Adipocyte (in vitro differentiated cells): ENCODE measurements around the gene NPTXR.

ENCODE experiments used
- DNase-seq: peaks from one replicate; pipeline ENCODE4 v3.0.0-alpha.2; 2015; ENCODE audit warnings: low read depth
- H3K27me3 ChIP-seq: replicated peaks from 2 replicates; pipeline ENCODE4 v1.7.0; 2013; ENCODE audit warnings: mild to moderate bottlenecking, low read length, moderate library complexity; ENCODE audit not compliant: control insufficient read depth, insufficient read depth
- H3K36me3 ChIP-seq: 2 replicates; pipeline ENCODE4 v1.7.0; 2013; ENCODE audit warnings: low read length, mild to moderate bottlenecking, moderate library complexity; ENCODE audit not compliant: control insufficient read depth, insufficient read depth, severe bottlenecking
- H3K4me1 ChIP-seq: 2 replicates; pipeline ENCODE4 v1.7.0; 2013; ENCODE audit warnings: mild to moderate bottlenecking, low read length, moderate library complexity; ENCODE audit not compliant: control insufficient read depth, insufficient read depth
- H3K4me3 ChIP-seq: 2 replicates; pipeline ENCODE4 v1.7.0; 2013; ENCODE audit warnings: mild to moderate bottlenecking, low read length, moderate library complexity
- H3K9ac ChIP-seq: 2 replicates; pipeline ENCODE4 v1.7.0; 2013; ENCODE audit warnings: mild to moderate bottlenecking, low read length, moderate library complexity
- H3K9me3 ChIP-seq: 2 replicates; pipeline ENCODE4 v1.7.0; 2013; ENCODE audit warnings: mild to moderate bottlenecking, low read length, moderate library complexity; ENCODE audit not compliant: control insufficient read depth

The NPTXR gene

GRCh38 chr22:38835888-38836301, 7.9 kb downstream of the NPTXR start:
- Histone ChIP-seq H3K36me3 (no peaks in the 10 kb centered on the region), H3K27me3 (no peaks in the 10 kb centered on the region), H3K4me1 (peaks cover 22% of the 10 kb centered on the region), H3K9ac (no peak overlapping the region), H3K4me3 (no peak overlapping the region), H3K9me3 (no peaks in the 10 kb centered on the region)
- peak; percentile 85 for DNase-seq

GRCh38 chr22:38834991-38835390, 8.8 kb downstream of the NPTXR start:
- no peaks in the 10 kb centered on the region for H3K27me3 ChIP-seq
- H3K36me3 ChIP-seq = no peaks in the 10 kb centered on the region
- H3K4me3 ChIP-seq = no peak overlapping the region
- no peak for DNase-seq
- H3K9me3 ChIP-seq = no peaks in the 10 kb centered on the region
- H3K9ac ChIP-seq = no peak overlapping the region
- peaks cover 23% of the 10 kb centered on the region for H3K4me1 ChIP-seq

- Histone ChIP-seq H3K4me1 (peaks cover 20% of the 10 kb centered on the region), H3K27me3 (no peaks in the 10 kb centered on the region), H3K9ac (no peak overlapping the region), H3K9me3 (no peaks in the 10 kb centered on the region), H3K36me3 (no peaks in the 10 kb centered on the region), H3K4me3 (no peak overlapping the region)
- no peak for DNase-seq
Observed at GRCh38 chr22:38834215-38834953, 9.4 kb downstream of the NPTXR start.

GRCh38 chr22:38833061-38833460, 10.8 kb downstream of the NPTXR start:
- no peak for DNase-seq
- Histone ChIP-seq H3K4me1 (peaks cover 15% of the 10 kb centered on the region), H3K9me3 (no peaks in the 10 kb centered on the region), H3K27me3 (no peaks in the 10 kb centered on the region), H3K36me3 (no peaks in the 10 kb centered on the region), H3K9ac (no peak overlapping the region), H3K4me3 (no peak overlapping the region)

GRCh38 chr22:38832005-38832978, 11.5 kb downstream of the NPTXR start:
- no peak for DNase-seq
- H3K27me3 ChIP-seq = no peaks in the 10 kb centered on the region
- H3K4me3 ChIP-seq = no peak overlapping the region
- peaks cover 15% of the 10 kb centered on the region for H3K4me1 ChIP-seq
- H3K9me3 ChIP-seq = no peaks in the 10 kb centered on the region
- no peak overlapping the region for H3K9ac ChIP-seq
- H3K36me3 ChIP-seq = no peaks in the 10 kb centered on the region

GRCh38 chr22:38831166-38831945, 12.5 kb downstream of the NPTXR start:
- Histone ChIP-seq H3K27me3 (no peaks in the 10 kb centered on the region), H3K9me3 (no peaks in the 10 kb centered on the region), H3K4me1 (peaks cover 15% of the 10 kb centered on the region), H3K9ac (no peak overlapping the region), H3K36me3 (no peaks in the 10 kb centered on the region), H3K4me3 (no peak overlapping the region)
- DNase-seq = peak; percentile 48

- Histone ChIP-seq H3K9ac (no peak overlapping the region), H3K9me3 (no peaks in the 10 kb centered on the region), H3K4me1 (peaks cover 15% of the 10 kb centered on the region), H3K4me3 (no peak overlapping the region), H3K36me3 (no peaks in the 10 kb centered on the region), H3K27me3 (no peaks in the 10 kb centered on the region)
- DNase-seq = no peak
Observed at GRCh38 chr22:38830845-38831108, 13.1 kb downstream of the NPTXR start.

- Histone ChIP-seq H3K36me3 (no peaks in the 10 kb centered on the region), H3K4me3 (no peak overlapping the region), H3K9ac (no peak overlapping the region), H3K4me1 (peaks cover 15% of the 10 kb centered on the region), H3K9me3 (no peaks in the 10 kb centered on the region), H3K27me3 (no peaks in the 10 kb centered on the region)
- no peak for DNase-seq
Observed at GRCh38 chr22:38830026-38830844, 13.6 kb downstream of the NPTXR start.

GRCh38 chr22:38829485-38829884, 14.3 kb downstream of the NPTXR start:
- Histone ChIP-seq H3K4me1 (peaks cover 15% of the 10 kb centered on the region), H3K27me3 (no peaks in the 10 kb centered on the region), H3K4me3 (no peak overlapping the region), H3K9me3 (no peaks in the 10 kb centered on the region), H3K36me3 (no peaks in the 10 kb centered on the region), H3K9ac (no peak overlapping the region)
- DNase-seq = peak; percentile 38

- no peaks in the 10 kb centered on the region for H3K36me3 ChIP-seq
- no peaks in the 10 kb centered on the region for H3K27me3 ChIP-seq
- peaks cover 15% of the 10 kb centered on the region for H3K4me1 ChIP-seq
- H3K4me3 ChIP-seq = no peak overlapping the region
- H3K9ac ChIP-seq = no peak overlapping the region
- DNase-seq = no peak
- H3K9me3 ChIP-seq = no peaks in the 10 kb centered on the region
Observed at GRCh38 chr22:38828616-38829205, 15.1 kb downstream of the NPTXR start.
